BJ (cell line): ENCODE measurements around the gene MAB21L4. TPM values are rescaled to one million over a fixed set of nuclear protein-coding genes. Genes with fewer than 3 reads are reported as not detected.

Source experiments
- CTCF ChIA-PET: fragments of 350-600 bp; formaldehyde crosslinking; extraction: SDS; loops from one replicate; lab custom pipeline; 2021; ENCODE audit warnings: antibody characterized with exemption, inconsistent platforms; lab: Yijun Ruan, JAX
- POLR2A ChIA-PET: fragments of 300-600 bp; sonication (Branson Sonifier 250); formaldehyde crosslinking; extraction: SDS; loops from one replicate; lab custom pipeline; 2021; ENCODE audit warnings: antibody characterized with exemption; lab: Charles Lee
- DNase-seq: peaks from one replicate; pipeline ENCODE4 v3.0.0-alpha.2; 2011; ENCODE audit warnings: low read depth
- H3K27me3 ChIP-seq: 2 replicates; pipeline ENCODE4 v1.6.0; 2011; ENCODE audit warnings: low read length; ENCODE audit not compliant: control insufficient read depth, insufficient read depth
- H3K36me3 ChIP-seq: 2 replicates; pipeline ENCODE4 v1.5.1; 2011; ENCODE audit warnings: low read length; ENCODE audit not compliant: control insufficient read depth, insufficient read depth
- H3K4me3 ChIP-seq: 2 replicates; pipeline ENCODE4 v1.5.1; 2011; ENCODE audit warnings: low read depth, mild to moderate bottlenecking, control low read depth, low read length
- CTCF ChIP-seq: IDR thresholded peaks from 2 replicates; pipeline ENCODE4 v1.5.1; 2011; ENCODE audit warnings: low read depth, mild to moderate bottlenecking, control low read depth, inconsistent platforms, low read length, moderate library complexity; ENCODE audit not compliant: insufficient read depth
- polyA plus RNA-seq: library from polyadenylated mRNA; depleted of rRNA; stranded (reverse); fragments of >200 nt; gene quantifications from 2 replicates; pipeline ENCODE4 v1.2.3, GENCODE V29; 2011

Gene MAB21L4
- polyA plus RNA-seq, 1 experiment: not detected

GRCh38 chr2:240931319-240931949 lies 35.5 kb upstream of the MAB21L4 start:
- Histone ChIP-seq H3K36me3 (no peaks in the 10 kb centered on the region), H3K4me3 (no peak overlapping the region), H3K27me3 (0 out of 2 replicates have a peak, but pooled peaks cover 2% of the 10 kb centered on the region)
- ChIA-PET POLR2A (no interaction called here), CTCF (no interaction called here)
- no peak for DNase-seq
- no peak for TF ChIP-seq CTCF

- no peak overlapping the region for H3K4me3 ChIP-seq
- 0 out of 2 replicates have a peak, but pooled peaks cover 2% of the 10 kb centered on the region for H3K27me3 ChIP-seq
- no peak for TF ChIP-seq CTCF
- ChIA-PET POLR2A (no interaction called here), CTCF (interaction anchor here (0.8 kb wide), 1 partner anchor 16 kb away, joined by 4 read pairs; no protein-coding TSS in a partner anchor)
- DNase-seq: no peak
- no peaks in the 10 kb centered on the region for H3K36me3 ChIP-seq
These were observed 34.8 kb upstream of the MAB21L4 start for GRCh38 chr2:240930631-240931318.

- no peak for DNase-seq
- Histone ChIP-seq H3K27me3 (0 out of 2 replicates have a peak, but pooled peaks cover 2% of the 10 kb centered on the region), H3K36me3 (no peaks in the 10 kb centered on the region), H3K4me3 (no peak overlapping the region)
- ChIA-PET POLR2A (no interaction called here), CTCF (interaction anchor here (0.8 kb wide), 1 partner anchor 16 kb away, joined by 4 read pairs; no protein-coding TSS in a partner anchor)
- no peak for TF ChIP-seq CTCF
These were observed 34.2 kb upstream of the MAB21L4 start for GRCh38 chr2:240930096-240930630.

- no peak for DNase-seq
- POLR2A ChIA-PET: no interaction called here
- Histone ChIP-seq H3K4me3 (no peak overlapping the region), H3K36me3 (no peaks in the 10 kb centered on the region), H3K27me3 (0 out of 2 replicates have a peak, but pooled peaks cover 2% of the 10 kb centered on the region)
- TF ChIP-seq CTCF: no peak
- CTCF ChIA-PET: interaction anchor here (0.8 kb wide), 1 partner anchor 15 kb away, joined by 4 read pairs; no protein-coding TSS in a partner anchor
These were observed 33.6 kb upstream of the MAB21L4 start for GRCh38 chr2:240929364-240930095.
